ENCODE measurements around the gene ATP13A3. TPM values are rescaled to one million over a fixed set of nuclear protein-coding genes. Genes with fewer than 3 reads are reported as not detected.

The ATP13A3 gene
- polyA plus RNA-seq, 1 donor, result 22.6 TPM

DNA sequence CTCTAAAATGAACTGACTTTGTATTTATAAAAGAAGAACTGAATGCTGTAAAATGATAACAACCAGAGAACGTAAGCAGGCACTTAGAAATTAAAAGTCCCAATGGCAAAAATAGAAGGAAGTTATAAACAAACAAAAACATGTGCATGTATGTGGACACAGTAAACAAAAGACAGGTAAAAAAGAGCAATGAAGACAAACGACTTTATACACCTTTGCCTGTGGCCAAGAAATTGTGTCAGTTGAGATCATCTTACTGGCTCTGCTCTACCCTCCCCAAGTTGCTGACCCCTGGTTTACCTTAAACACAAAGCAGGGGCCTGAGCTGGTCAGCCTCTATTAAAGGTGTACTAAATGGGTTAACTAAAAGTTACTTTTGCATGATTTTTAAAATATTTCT, 46.0 kb downstream of the ATP13A3 start:
- no peak for DNase-seq (ENCODE audit: low read depth)

DNA sequence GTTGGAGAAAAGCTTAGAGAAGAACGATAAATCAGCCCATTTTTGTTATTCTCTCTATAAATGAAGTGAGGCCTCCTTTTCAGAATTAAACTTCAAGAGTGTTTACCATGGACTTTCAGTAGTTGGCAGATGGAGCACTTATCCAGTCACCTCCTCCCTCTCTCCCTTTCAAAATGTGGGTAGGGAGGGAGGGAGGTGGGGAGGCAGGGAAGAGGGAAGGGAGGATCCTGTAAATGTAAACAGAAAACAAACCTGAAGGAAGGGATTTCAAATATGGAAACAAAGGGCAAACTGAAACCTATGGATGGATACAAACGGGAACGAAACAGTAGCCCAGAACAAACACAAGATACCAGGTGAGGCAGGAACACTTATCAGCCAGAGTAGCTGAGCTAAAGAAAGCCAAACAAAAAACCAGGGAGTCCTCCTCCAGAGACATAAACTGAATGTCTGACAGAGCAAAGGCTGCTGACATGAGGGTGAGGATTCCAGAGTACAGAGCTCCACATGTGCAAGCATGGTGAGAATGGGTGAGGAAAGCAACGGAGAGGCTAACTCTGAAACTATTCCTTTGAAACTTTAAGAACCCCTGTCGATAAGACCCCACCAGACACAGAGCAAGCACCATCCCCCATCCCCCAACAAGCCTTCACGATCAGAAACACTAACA, 46.8 kb downstream of the ATP13A3 start:
- DNase-seq (ENCODE audit: low read depth), result no peak

DNA sequence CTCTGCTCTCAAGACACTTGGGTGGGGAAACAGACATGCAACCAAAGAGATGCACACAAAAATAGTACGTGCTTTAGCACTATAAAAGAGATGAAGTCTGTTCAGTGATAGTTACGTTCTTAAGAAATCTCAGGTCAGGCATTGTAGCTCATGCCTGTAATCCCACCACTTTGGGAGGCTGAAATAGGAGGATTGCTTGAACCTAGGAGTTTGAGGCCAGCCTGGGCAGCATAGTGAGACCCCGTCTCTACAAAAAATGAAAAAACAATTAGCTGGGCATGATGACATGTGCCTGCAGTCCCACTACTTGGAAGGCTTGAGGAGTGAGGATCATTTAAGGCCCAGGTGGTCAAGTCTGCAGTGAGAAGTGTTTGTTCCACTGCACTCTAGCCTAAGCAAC, 52.3 kb downstream of the ATP13A3 start:
- no peak for DNase-seq (ENCODE audit: low read depth)

DNA sequence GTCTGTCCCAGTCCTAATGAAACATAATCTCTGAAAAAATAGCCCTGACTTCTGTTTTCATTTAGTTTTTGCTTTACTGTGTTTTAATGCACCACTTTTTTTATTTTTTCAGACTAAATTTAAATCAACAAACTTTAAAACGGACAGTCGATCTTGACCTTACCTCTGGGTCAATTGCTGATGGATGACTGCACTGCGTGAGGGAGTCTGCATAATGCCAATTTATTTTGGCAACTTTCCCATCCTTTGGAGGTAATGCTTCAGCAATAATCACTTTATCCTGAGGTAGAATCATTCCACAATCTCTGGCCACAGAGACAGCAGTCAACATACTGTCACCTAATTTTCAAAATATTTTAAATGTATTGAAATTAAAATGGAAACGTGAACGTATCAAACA, 55.2 kb downstream of the ATP13A3 start:
- DNase-seq (ENCODE audit: low read depth), result no peak

DNA sequence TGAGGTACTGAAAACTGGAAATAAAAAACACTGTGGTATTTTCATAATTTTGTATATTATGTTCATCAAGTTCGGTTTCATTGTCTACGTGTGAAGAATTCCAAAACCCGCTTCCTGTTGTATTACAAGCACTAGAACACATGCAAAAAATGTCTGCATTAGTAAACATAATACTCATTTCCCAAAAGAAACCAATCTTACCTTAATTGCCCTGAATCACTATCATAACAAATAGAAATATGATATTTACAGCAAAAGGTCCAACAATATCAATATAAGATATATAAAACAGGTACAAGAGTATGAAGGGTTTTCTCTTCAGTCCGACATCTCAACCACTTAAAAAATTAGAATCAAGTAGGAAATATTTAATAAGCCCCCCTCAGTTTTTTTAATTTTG, 61.4 kb downstream of the ATP13A3 start:
- no peak for DNase-seq (ENCODE audit: low read depth)

DNA sequence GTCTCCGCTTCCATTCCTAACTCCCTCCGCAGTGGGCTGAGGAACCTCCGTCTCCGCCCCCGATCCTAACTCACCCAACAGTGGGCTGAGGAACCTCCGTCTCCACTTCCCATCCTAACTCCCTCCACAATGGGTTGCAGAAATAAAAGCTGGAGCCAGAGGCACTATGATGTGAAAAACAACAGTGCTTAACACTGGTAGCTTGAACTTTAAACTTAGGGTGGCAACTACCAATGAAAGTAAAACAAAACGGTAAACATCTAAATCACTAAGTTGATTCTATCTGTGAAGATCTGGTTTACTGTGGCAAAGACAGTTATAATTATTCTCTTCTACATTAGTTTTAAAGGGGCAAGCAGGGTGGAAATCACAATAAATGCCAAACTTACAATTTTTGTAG, 61.8 kb downstream of the ATP13A3 start:
- DNase-seq (ENCODE audit: low read depth), result no peak

DNA sequence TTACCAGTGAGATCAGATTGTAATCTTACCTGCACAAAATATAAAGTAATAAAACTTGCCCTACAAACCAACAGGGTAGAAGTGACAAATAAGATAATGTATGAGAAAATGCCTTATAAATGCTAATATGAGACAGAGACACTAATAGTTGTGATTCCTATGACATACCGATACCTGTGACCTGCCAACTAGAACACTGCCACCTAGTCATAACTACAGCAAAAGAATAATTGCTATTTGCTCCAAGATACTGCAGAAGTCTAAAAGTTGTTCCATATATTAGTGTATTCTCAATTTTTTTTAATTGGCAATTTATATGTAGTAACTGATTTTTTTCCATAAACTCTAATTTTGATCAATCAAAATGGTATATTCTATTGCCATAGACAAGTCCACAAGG, 62.4 kb downstream of the ATP13A3 start:
- DNase-seq (ENCODE audit: low read depth), result no peak

DNA sequence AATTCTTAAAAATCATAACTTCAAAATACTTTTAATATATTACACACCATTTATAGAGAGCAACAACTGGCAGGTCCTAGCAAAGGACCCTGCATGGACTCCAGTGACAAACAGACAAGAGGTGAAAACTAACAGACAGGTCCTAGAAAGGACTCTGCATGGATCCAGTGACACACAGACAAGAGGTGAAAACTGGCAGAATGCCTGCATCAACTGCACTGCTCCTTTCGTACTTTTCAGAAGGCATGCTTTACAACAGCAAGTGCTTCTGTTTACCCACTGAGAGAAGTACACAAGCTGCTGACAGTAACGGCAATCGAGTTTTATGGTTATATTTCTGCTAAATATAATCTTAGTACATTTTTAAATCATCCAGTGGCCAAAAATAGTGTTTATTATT, 63.5 kb downstream of the ATP13A3 start:
- DNase-seq (ENCODE audit: low read depth), result no peak

DNA sequence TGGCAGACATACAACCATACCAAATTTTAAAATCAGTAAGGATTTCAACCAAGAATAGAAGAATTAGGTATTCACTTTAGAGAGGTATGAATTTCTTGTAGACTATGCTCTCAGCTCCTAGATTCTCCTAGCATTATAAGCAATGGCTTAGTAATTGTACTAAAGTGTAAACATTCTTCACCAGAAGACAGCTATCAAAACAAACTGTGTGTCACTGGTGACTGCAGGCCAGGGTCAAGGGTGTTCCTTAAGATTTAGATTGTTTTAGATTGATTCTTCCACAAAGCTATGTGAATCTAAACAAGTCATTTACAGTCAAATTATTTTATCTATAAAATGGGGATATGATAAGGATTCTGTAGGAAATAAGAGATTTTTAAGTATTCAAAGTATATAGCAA, 64.6 kb downstream of the ATP13A3 start:
- no peak for DNase-seq (ENCODE audit: low read depth)

DNA sequence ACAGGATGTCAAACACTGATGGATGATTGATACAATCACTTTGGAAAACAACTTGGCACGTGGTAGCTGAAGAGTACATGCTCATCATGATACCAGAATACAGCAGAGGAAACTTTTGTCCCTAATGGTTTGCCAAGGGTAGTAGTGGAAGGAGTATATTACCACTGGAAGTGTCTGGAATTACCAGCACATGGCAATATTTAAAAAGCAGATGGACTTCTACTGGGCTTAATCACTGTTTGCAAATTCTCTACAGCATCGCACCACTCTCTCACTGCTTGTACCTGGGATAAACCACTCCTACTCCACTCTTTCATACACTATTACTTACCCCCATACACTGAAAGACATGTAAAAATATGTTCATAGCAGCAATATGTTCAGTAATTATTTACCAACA, 68.1 kb downstream of the ATP13A3 start:
- no peak for DNase-seq (ENCODE audit: low read depth)

DNA sequence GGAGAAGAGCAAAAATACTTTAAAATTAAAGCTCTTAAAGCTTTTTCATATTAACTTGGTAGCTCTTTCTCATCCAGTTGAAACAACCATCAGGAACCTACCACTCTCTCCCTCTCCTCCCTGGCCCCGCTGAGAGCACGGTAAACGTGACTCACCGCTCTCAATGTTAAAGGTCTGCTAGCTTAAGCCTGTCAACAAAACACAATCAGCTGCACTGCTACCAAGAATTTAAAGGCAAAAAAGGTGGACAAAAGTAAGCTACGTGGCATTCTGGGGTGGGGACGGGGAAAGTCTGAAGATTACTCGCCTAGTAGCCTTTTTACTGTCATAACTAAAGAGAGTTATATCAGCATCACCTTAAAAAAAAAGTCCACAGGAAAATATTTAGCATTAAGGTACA, 79.4 kb downstream of the ATP13A3 start:
- DNase-seq (ENCODE audit: low read depth), result no peak

DNA sequence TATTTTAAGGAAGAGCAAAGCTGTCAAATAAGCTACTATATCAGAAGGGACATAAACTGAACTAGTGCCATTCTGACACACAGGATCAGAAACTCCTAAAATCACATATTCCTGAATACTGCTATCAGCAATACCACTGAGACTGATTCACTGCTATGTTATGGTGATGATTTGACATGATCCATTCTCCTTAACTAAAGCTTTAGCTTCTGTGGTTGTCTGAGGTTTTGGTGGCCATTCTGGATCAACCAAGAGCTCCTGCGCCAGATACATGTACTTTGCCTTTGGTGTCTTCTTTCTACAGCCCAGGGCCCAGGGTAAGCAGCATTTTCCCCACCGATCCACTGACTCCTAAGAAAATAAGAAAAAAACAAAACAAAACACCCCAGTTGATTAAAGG, 81.0 kb downstream of the ATP13A3 start:
- no peak for DNase-seq (ENCODE audit: low read depth)

DNA sequence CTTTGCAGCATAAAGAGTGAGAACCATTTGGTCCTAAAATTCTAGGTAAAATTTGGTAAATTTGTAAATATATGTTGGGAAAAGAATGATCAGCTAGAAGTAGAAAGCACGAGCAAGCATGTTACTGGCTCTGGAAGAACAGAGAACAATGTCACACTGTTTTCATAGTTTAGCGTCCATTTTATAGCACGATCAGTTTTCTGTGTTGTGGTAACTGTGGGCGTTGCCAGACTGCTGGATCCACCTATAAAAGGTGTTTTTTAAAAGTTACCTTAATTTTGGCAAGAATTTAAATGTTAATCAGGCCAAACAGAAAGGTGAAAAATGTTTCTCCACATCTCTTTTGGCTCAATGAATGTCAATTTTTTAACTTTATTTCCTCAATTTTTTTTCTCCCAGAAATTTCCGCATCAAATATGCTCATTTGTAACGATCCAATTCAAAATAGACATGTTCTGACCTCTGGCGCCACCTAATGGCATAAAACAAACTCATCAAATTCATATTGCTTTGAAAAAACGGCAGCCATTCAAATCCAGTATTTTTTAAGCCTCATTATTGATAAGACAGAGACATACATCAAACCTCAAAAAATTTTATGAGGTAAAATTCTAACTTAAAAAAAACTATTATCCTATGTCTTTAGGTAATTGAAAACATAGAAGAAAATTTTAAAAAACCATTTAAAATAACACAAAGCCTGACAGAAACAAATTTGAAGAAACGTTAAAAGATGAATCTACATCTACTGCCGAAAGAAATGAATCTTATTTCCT, 82.2 kb downstream of the ATP13A3 start:
- peak; percentile 35 for DNase-seq (ENCODE audit: low read depth)

DNA sequence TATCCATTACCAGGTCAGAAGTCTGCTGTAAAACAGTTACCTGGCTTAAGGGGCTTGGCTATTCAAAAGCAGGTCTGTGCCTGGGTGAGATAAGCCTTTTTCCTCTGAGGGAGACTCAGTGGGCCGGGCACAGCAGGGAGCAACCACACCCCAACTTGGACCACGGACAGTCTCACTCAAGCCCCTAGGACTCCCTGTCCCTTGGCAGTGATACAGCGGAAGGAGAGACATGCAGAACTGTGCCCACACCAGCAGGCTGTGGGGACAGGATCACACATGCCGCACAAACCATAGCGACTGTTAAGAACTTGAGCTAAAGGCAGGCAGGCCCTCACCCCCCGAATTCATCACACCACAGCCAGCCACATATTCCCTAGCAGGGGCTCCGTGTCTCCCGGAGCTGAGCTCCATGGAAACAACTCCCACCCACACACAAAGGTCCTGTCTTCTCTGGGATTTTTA, 84.9 kb downstream of the ATP13A3 start:
- DNase-seq (ENCODE audit: low read depth), result no peak

DNA sequence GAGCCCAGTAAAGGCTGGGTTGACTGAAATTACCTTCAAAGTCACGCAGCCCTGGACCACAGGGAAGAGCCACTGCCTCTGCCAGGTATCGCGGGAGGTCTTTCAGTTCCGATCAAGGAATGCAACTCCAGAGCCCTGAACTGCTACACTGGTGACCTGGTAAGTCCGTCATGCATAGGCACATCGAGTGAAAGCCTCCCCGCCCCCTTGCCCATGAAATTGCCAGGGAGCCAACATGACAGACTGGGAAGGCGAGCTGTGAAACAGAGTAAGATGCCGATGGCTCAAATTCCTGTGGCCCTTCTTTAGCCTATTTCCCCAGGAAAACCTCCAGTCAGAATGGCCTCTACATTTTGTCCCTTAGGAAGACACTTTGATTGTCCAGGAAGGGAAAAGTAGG, 85.5 kb downstream of the ATP13A3 start:
- DNase-seq (ENCODE audit: low read depth), result no peak

DNA sequence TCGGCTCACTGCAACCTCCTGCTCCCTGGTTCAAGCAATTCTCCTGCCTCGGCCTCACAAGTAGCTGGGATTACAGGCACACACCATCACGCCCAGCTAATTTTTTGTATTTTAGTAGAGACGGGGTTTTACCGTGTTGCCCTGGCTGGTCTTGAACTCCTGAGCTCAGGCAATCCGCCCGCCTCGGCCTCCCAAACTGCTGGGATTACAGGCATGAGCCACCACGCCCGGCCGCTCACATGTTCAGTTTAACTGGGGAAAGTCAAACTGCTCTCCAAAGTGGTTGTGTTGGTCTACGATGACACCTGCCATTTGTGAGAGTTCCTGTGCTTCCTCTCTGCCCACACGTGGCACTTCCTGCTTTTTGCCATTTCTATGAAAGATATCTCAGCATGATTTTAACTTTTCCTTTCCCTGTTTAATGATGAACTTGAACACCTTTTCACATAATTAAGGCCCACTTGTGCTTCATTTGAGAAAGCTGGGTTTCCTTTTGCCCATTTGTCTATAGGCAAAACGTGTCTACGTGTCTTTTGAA, 86.9 kb downstream of the ATP13A3 start:
- DNase-seq (ENCODE audit: low read depth), result no peak

DNA sequence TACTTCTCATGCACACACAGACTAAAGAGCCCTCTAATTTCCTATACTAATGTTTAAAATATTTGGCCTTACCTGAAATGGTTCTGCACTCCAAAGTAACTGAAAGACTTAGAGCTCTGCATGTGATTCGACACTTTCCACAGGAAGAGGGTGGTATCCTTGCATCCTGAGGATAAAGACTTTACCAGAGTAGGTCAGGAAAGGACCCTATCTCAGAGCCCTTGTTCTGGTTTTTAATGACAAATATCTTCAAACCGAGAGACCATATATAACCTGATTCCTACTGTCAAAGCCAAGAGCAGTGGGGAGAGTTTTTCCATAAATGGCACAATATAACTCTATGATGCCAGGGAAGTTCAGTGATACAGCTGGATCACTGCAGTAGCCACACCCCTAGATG, 87.6 kb downstream of the ATP13A3 start, which contains the start of gene GP5:
TSS of gene GP5 (minus strand) at position 101 of the 400 bp plus-strand sequence. CDS start 984 bp downstream, outside the sequence.
- DNase-seq (ENCODE audit: low read depth), result no peak

DNA sequence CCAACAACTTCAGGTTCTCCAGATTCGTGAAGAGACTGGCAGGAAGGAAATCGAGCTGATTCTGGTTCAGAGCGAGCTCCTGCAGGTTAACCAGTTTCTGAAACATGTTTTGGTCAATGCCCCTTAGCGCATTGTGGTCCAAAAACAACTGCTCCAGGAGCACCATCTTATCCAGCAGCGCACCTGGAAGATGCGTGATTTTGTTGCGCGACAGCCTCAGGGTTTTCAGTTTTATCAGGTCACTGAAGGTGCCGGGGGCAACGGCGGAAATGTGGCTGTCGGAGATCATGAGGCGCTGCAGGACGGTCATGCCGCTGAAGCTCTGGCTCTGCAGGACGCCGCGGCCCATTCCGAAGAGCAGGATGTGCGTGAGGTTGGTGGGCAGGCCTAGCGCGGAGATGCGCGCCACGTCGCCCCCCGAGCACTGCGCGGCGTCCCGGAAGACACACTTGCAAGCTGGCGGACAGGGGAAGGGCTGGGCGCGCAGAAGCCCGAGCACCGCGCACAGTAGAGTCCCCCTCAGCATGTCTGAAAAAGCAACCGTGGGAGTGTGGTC, 89.0 kb downstream of the ATP13A3 start:
- DNase-seq (ENCODE audit: low read depth), result no peak

DNA sequence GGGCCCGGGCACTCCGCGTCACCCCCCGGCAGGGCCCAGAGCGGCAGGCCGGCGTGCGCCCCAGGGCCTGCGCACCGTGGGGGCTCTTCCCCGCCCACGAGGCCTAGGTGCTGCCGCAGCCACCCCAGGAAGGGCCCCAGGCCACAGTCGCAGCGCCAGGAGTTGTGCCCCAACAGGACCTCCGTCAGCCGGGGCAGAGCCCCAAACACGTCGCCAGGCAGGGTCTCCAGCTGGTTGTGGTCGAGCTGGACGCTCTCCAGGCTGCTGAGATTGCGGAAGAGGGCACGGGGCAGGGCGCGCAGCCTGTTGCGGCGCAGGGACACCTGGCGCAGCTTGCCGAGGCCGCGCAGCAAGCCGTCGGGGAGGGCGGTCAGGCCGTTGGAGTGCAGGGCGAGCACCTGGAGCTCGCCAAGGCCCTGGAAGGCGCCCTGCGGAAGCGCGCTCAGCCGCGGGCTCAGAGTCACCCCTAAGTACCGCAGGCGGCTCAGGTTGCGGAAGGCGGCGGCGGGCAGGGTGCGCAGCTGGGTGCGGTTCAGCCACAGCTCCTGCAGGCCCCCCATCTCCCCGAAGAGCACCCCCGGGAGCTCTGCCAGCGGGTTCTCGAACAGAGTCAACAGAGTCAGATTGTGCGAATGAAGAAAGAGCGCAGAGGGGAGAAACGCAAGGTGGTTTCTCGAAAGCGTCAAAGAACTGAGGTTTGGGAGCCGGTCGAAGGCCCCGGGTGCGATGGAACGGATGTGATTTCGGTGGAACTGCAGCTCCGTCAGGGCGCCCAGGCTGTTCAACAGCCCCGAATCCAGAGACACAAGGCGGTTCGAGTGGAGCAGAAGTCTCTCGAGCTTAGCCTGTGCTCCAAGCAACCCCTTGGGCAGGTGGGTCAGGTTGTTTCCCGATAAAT, 89.7 kb downstream of the ATP13A3 start:
- DNase-seq (ENCODE audit: low read depth), result no peak

DNA sequence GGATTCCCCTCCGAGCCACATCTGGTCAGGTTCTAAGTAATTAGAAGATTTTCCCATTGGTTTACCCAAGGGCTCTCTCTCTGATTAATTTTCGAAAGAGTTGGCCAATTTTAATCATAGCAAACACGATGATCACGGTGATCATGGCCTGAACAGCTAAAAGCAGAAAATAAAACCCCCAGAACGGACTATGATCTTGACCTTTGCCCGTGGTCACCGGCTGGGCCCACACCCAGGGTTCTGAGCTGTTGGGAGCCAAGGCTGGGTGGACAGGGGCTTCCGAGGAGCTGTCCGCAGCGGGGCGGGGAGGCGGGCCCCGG, 90.3 kb downstream of the ATP13A3 start:
- no peak for DNase-seq (ENCODE audit: low read depth)

DNA sequence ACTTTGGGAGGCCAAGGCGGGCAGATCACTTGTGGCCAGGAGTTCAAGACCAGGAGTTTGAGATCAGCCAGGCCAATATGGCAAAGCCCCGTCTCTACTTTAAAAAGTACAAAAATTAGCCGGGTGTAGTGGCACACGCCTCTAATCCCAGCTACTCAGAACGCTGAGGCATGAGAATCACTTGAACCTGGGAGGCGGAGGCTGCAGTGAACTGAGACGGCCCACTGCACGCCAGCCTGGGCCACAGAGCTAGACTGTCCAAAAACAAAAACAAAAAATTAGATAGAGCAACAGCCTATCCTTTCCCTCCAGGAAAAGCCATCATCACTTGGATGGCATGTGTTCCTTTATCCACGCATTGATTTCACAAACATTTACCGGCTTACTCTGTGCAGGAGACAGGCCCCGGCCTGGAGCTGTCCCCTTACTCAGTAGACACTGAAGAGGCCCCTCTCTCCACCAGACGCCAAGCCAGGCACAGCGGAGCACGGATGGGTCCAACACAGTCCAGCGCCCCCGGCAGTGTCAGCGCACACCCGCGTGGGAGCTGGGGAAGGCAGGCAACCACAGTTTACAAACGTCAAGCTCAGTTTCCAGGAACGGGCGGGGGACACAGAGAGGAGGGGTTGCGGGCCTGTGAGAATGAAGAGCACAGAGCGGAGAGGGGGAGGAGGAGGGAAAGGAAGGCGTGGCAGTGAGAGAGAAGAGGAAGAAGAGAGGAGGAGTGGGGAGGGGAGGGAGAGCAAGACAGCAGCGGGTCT, 90.8 kb downstream of the ATP13A3 start:
- DNase-seq (ENCODE audit: low read depth), result peak; percentile 25
